Body of pancreas (tissue), 4 donors: Measurements from ENCODE around the gene TAS2R8.

Experiments used
- CTCF ChIP-seq, 7 experiments: fragments of 450-650 bp in 4 of 7; fragments of 200-600 bp in 3 of 7; sonication (generic) in 3 of 7; IDR thresholded peaks; one replicate each; pipeline ENCODE4 v1.5.1; 2016 to 2019; ENCODE audit warnings: antibody characterized with exemption in 7 of 7
- POLR2A ChIP-seq, 3 donors: fragments of 450-650 bp; IDR thresholded peaks; one replicate each; pipeline ENCODE4 v1.6.1; 2016; ENCODE audit warnings: antibody characterized with exemption in 3 of 3, mild to moderate bottlenecking in 2 of 3

GRCh38 chr12:10851243-10851858 is 44.3 kb upstream of the TAS2R8 start:
- TF ChIP-seq CTCF (IDR thresholded peaks at IDR 0.05) (no peak), POLR2A (IDR thresholded peaks at IDR 0.05) (no peak)
